Lower leg skin (tissue), 3 donors: ENCODE results near the gene ZP1.

Experiments
- CTCF ChIP-seq, 3 donors: fragments of 450-650 bp; IDR thresholded peaks; one replicate each; pipeline ENCODE4 v1.5.1; 2016; ENCODE audit warnings: antibody characterized with exemption in 3 of 3, mild to moderate bottlenecking in 3 of 3, moderate library complexity in 2 of 3
- POLR2A ChIP-seq, 2 donors: fragments of 450-650 bp; IDR thresholded peaks; one replicate each; pipeline ENCODE4 v1.6.1; 2016 to 2017; ENCODE audit warnings: antibody characterized with exemption in 2 of 2, mild to moderate bottlenecking in 1 of 2, moderate library complexity in 1 of 2

GRCh38 chr11:60863550-60864521, 3.5 kb upstream of the ZP1 start:
- TF ChIP-seq CTCF (IDR thresholded peaks at IDR 0.05): no peak
- no peak for TF ChIP-seq POLR2A (IDR thresholded peaks at IDR 0.05)
